GM12872 (cell line): Measurements from ENCODE around the gene KRT84.

ENCODE experiments used
- CTCF ChIP-seq: IDR thresholded peaks from 3 replicates; pipeline ENCODE4 v1.5.1; 2011; ENCODE audit warnings: low read depth, mild to moderate bottlenecking, low read length, moderate library complexity; ENCODE audit not compliant: insufficient read depth

The KRT84 gene

GRCh38 chr12:52417740-52418139 lies 32.3 kb upstream of the KRT84 start:
- TF ChIP-seq CTCF: no peak

DNA sequence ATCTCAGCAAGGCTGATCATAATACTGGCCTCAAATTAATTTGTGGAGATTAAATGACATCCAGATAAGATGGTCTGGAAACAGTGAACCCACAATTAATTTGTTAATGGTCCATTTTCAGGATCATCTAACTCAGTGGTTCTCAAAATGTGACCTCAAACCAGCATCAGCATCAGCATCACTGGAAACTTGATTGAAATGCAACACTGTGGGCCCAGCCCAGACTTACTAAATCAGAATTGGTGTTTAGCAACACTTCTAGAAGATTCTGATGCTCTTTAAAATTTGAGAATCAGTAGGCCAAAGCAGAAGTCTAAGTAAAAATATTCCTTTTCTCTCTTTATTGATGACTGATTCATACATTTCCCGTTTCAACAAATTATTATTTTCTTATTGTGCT lies 31.3 kb upstream of the KRT84 start:
- no peak for TF ChIP-seq CTCF

DNA sequence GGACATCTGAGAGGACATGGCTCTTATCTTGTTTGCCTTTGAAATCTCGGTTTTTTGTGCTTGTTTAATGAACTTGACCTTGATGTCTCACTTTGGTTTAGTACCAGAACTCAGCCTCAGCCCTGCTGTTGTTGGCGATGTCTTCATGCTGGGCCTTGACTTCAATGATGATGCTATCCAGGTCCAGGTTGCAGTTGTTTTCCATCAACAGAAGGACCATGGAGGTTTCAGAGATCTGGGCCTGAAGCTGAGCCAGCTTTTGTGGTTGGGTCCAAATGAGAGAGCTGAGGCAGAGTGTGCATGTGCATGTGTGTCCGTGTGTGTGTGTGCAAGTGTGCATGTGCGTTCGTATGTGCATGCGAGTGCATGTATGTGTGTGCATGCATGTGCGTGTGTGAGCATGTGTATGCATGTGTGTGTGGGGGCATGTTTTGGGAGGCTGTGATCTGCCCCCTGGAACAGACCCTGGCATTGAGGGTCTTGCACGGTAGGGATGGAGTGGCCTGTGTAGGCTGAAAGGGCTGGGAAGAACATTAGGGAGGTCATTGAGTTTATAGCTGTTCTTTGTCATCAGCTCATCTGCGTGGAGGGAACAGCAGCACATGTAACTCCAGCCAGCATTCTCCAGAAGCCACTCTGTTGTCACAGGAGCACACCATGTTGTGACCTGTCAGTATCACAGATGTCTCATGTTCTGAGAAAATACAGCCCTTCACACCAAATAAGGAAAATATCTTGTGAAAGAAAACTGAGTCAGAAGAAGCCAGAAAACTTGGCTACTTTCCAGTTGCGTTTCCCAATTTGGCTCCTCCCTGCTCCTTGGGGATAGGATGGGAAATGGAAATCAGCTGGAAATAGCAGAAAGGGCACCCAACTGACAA lies 30.7 kb upstream of the KRT84 start:
- no peak for TF ChIP-seq CTCF

DNA sequence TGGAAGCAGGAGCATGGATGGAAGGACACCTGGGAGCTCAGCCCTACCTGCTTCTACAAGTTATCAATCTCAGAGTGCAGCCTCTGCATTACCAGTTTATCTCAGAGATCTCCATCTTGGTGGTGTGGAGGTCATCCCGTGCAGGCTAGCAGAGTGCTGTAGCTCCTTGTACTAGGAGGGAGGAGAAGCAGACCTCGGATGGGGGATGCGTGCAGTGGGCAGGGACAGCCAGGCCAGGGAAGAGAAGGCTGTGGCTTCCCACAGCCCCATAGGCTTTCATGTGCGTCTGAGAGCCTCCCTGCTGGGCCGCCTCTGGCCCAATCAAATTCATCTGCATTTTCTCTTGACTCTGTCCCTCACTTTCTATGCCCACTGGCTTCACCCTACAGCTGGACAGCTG lies 29.5 kb upstream of the KRT84 start:
- TF ChIP-seq CTCF: no peak

GRCh38 chr12:52413782-52414345 lies 28.4 kb upstream of the KRT84 start:
- no peak for TF ChIP-seq CTCF

GRCh38 chr12:52413202-52413601 lies 27.8 kb upstream of the KRT84 start:
- no peak for TF ChIP-seq CTCF

GRCh38 chr12:52411815-52412214 lies 26.4 kb upstream of the KRT84 start:
- no peak for TF ChIP-seq CTCF
